DLD1 (cell line): ENCODE measurements around the gene ALPG.
"Not testable (repeated sequence)": the region's sequence is repeated elsewhere in the genome, so short reads cannot be mapped to it uniquely, and the experiment has no call there.

ENCODE experiments used
- in situ Hi-C: cut with HindIII; loops from 2 replicates; pipeline ENCODE4 v1.10.0; 2017; ENCODE audit warnings: low sequenced_read_pairs

The ALPG gene

DNA sequence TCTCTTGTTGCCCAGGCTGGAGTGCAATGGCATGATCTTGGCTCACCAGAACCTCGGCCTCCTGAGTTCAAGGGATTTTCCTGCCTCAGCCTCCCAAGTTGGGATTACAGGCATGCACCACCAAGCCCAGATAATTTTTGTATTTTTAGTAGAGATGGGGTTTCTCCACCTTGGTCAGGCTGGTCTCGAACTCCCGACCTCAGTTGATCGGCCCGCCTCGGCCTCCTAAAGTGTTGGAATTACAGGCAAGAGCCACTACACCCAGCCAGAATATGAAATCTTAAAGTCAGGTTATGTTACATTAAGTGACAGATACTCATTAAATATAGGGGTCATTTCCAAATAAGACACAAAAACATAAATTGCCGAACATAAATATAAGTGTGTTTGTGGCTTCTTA, 12.2 kb upstream of the ALPG start:
- in situ Hi-C loops: not testable (repeated sequence)

DNA sequence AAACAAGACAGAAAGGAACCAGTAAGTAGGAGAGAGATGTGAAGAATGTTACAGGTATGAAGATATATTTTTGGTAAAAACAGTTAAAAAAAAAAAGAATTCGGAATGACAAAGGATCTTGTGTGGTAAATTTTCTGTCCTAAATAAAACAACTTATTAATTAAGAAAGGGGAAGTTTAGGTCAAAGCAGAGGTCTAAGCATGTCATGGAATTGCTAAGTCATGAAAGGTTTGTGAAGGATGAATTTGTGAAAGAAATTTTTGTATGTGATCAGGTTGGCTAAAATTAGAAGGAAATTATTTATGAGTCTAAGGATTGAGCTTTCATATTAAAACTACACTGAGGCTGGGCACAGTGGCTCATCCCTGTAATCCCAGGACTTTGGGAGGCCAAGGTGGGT, 11.1 kb upstream of the ALPG start:
- in situ Hi-C loops: no loop called here

DNA sequence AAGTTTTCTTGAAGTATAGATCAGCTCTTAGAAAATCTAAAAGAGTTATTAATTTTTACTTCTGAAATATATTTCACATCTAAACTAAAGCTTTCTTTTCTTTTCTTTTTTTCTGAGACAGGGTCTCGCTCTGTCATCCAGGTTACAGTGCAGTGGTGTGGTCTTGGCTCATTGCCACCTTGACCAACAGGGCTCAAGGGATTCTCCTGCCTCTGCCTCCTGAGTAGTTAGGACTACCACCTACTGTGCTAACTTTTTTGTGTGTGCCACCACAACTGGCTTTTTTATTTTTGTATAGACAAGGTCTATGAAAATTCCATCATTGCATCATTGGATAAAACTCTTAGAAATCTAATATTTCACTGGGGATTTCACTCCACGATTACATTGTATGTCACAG, 10.0 kb upstream of the ALPG start:
- in situ Hi-C loops: no loop called here

DNA sequence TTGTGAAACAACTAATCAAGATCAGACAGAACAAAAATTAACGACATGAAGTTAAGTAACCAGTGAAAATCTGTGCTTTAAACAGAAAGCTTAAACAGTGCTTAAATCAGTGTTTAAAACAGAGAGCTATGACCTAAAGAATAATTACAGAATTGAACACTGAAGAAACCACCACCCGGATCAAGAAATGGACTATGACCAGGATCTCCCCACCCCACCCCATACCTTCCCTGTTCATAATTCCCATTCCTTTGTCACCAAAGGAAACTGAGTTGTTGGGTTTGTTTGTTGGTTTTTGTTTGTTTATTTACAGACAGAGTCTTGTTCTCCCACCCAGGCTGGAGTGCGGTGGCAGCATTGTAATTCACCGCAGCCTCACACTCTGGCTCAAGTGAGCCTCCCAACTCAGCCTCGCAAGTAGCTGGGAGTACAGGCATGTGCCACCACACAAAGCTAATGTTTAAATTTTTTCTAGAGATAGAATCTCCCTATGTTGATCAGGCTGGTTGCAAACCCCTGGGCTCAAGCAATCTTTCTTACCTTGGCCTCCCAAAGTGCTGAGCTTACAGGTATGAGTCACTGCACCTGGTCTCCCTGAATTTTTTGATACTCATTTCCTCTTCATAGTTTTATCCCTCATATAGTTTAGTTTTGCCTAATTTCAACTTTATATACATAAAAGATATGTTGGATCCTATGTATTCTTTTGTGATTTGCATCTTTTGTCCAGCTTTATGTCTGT, 8.2 kb upstream of the ALPG start:
- in situ Hi-C loops: no loop called here

DNA sequence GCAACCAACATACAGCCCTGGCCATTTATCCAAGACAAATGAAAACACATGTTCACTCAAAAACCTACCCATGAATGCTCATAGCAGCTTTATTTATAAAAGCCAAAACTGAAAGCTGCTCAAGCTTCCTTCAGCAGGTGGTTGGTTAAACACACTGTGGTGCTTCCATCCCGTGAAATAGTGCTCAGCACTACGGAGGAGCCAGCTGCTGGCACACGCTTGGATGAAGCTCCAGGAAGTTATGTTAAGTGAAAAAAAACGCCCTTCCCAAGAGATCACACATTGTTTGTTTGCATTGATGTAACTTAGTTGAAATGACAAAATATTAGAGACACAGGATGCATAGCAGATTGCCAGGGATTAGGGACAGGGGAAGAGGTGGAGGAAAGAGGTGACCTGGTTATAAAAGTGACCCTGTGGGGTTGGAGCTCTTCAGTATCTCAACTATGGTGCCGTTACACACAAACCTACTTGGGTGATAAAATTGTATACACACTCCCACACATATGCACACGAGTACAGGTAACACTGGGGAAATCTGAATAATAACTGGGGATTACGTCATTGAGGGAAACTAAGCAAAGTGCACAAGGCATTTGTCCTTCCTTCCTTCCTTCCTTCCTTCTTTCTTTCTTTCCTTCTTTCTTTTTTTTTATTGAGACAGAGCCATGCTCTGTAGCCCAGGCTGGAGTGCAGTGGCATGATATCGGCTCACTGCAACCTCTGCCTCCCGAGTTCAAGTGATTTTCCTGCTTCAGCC, 6.2 kb upstream of the ALPG start:
- in situ Hi-C loops: no loop called here

DNA sequence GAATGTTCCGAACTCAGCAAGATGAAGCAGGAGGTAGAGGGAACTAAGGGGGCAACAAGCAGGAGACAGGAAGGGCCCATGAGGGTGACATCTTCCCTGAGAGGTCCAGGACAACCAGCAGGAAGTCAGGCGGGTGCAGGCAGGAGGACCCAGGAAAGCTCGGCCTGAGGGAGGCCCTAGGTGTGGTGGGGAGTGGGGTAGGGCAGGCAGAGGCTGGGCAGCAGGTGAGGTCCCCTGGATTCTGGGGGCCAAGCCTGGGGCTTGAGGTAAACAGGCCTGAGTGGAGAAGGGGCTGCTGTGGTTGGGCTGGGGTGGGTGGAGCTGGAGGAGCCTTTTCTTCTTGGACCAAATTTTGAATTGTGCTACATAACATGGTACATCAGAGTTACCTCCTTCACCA, 4.1 kb upstream of the ALPG start:
- in situ Hi-C loops: no loop called here

DNA sequence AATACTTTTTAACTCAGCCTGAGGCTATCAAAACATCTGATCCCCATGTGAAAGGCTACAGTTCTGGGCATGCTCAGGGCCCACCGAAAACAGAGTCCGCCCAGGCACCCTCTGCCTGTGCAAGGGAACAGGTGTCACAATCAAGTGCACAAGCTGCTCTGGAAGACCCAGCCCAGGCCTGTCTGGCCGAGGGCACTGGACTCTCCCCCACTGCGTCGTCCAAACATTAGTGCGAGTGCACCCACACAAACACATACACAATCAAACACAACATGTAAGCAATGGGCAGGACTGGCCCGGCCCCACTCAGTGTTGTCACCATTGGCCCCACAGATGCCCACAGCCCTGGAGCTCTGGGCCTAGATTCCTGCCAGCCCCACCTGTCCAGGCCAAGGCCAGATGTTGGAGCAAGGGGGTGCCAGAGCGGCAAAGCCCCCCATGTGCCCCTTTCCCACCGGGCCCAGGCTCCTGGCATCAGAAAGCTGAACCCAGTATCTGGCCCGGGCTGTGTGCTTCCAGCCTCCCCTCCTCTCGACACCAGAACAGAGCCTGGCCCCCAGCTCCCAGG, 617 bp upstream of the ALPG start:
- in situ Hi-C loops: no loop called here

DNA sequence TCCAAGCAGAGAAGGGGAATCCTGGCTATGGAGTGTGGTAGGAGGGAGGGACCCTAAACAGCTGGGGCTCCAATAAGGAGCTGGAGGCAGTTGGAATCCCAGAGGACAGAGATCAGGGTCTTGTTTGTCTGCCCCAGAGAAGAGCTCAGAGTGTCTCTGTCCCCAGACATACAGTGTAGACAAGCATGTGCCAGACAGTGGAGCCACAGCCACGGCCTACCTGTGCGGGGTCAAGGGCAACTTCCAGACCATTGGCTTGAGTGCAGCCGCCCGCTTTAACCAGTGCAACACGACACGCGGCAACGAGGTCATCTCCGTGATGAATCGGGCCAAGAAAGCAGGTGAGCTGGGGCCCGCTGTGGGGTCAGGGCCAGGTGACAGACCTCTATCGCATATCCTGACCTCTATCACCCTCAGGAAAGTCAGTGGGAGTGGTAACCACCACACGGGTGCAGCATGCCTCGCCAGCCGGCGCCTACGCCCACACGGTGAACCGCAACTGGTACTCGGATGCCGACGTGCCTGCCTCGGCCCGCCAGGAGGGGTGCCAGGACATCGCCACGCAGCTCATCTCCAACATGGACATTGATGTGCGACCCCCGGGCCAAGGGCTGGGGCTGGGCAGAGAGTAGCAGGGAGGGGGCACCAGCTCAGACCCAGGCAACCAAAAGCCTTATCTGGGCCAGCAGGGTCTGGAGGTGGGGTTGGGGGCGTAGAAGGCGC, 945 bp downstream of the ALPG start:
- in situ Hi-C loops: not testable (repeated sequence)

DNA sequence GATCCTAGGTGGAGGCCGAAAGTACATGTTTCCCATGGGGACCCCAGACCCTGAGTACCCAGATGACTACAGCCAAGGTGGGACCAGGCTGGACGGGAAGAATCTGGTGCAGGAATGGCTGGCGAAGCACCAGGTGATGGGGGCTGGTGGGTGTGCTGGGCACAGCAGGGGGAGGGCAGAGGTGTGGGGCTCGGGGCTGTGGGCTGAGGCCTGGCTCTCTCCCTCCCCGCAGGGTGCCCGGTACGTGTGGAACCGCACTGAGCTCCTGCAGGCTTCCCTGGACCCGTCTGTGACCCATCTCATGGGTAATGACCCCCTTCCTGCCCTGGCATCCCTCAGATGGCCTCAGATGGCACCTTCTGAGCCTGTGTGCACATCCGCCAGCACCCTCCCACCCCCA, 1.6 kb downstream of the ALPG start:
- in situ Hi-C loops: not testable (repeated sequence)

DNA sequence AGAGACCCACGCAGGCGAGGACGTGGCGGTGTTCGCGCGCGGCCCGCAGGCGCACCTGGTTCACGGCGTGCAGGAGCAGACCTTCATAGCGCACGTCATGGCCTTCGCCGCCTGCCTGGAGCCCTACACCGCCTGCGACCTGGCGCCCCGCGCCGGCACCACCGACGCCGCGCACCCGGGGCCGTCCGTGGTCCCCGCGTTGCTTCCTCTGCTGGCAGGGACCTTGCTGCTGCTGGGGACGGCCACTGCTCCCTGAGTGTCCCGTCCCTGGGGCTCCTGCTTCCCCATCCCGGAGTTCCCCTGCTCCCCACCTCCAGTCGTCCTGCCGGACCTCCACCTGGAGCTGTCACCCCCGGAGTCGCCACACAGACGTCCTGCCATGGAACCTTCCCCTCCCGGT, 3.0 kb downstream of the ALPG start:
- in situ Hi-C loops: not testable (repeated sequence)

DNA sequence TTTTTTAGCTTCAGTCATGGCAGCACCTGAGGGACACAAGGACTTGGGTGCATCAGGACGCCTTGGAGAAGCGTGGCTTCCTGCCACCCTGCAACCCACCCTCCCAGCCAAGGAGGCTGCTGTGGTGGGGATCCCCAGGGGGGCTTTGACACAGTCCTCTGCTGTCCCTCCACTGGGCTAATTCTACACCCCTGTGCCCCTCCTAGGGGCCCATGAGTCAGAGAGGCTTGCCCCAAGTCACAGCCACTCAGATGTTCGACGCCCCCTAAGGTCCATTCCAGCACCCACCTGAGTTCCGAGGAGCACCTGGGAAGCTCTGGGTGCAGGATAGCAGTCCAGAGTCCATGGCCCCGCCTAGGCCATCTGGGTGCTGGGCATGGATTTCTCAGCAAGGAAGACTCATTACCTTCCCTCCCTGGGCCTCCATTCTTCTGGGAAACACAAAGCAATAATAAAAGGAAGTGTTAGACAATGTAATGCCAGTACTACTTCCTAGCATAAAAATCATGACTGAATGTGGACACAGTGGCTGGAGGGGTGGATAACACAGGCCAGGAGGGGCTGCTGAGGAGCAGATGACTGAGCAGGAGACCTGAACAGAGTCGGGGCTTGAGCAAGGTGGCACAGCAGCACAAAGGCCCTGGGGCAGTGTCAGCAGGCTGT, 3.7 kb downstream of the ALPG start:
- in situ Hi-C loops: no loop called here

DNA sequence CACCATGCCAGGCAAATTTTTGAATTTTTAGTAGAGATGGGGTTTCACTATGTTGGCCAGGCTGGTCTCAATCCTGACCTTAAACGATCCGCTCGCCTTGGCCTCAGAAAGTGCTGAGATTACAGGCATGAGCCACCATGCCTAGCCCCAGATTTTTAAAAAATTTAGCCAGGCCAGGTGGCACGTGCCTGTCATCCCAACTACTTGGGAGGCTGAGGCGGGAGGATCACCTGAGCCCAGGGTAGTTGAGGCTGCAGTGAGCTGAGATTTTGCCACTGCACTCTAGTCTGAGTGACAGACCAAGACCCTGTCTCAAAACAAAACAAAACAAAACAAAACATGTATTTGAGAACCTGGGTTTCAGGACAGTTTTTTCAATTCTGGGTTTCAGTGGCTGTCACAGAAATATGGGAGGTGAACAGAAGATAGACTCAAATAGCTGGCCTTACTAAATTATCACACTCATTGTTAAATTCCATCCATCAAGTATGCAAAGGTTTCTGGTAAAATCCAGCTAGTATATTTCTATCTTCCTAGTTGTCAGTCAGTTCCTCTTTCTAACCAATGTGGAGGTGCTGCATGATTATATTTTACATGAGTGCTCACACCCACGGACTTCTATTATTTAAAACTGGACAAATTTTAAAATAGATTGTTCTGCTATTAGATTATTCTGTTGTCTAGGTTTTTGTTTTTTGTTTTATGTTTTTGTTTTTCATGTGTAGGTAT, 5.4 kb downstream of the ALPG start:
- in situ Hi-C loops: no loop called here

DNA sequence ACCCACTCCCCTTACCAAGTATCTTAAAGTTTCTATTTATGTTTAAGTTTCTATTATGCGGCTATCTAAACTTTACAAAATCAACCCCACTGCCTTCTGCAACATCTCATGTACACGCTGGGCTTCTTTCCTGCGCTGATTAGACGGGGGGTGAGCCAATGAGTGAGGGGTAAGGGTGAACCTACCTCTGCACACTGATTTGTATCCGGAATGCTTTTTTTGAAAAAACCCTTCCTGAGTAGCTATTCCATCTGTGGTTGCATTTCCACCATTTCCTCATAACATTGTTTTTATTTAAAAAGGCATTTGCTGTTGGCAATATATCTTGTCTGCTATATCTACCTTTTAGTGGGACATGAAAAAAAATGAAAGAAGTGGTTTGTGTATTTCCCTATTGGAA, 6.3 kb downstream of the ALPG start:
- in situ Hi-C loops: no loop called here

DNA sequence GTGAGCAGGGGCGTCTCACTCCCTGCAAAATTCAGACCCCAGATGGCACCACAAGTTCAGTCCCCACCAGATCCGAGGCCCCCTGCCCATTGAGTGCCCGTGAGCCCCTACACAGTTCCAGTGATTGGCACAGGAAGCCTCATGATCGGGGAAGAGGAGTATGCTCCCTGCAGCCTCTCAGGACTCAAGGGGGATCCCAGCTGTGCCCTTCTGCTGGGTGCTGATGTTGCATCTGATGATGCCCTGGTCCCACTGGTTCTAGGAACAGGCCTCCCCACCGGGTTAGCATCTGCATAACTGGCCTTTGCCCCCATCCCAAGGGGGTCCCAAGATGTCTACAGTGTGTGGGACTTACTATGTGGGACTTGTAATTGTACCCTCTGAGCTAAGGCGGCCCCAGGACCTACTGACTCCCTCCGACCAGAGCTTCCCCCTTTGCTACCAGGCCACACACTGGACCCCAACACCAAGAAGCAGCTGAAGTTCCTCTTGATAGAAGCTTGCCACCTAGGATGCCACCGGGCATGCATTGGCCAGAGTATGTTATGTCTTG, 8.6 kb downstream of the ALPG start:
- in situ Hi-C loops: no loop called here

DNA sequence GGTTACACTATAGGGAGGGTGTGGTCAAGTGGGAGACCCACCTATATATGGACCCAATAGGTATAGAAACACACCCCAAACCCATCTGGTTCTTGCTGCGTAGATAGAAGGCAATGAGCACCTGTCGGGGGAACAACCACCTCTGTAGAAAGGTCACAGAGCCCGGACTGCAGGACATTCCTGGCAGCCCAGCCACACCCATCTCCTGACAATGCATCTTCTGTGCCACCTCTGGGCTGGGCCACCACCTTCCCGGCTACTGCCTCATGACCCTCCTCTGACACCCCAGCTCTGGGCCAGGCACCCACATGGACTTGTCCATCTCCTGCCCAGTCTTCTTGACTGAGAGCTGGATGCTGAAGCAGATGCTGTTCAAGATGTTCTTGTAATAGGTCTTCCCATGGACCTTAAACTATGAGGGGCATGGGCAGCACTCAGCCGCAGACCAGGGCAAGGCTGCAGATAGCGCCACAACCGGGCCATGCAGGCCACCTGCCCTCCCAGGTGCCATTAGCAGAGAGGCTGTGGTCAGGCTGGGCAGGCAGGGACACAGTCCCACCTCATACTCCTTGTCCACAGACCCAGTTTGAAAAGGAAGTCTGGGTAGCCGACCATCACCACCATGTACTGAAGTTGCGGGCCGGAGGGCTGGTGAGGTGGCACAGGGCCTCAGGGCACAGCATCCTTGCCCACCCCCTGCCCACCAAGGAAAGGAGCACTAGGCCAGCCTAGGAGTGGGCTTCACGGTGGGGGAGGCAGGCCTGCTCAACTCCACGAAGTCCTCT, 9.3 kb downstream of the ALPG start:
- in situ Hi-C loops: no loop called here

DNA sequence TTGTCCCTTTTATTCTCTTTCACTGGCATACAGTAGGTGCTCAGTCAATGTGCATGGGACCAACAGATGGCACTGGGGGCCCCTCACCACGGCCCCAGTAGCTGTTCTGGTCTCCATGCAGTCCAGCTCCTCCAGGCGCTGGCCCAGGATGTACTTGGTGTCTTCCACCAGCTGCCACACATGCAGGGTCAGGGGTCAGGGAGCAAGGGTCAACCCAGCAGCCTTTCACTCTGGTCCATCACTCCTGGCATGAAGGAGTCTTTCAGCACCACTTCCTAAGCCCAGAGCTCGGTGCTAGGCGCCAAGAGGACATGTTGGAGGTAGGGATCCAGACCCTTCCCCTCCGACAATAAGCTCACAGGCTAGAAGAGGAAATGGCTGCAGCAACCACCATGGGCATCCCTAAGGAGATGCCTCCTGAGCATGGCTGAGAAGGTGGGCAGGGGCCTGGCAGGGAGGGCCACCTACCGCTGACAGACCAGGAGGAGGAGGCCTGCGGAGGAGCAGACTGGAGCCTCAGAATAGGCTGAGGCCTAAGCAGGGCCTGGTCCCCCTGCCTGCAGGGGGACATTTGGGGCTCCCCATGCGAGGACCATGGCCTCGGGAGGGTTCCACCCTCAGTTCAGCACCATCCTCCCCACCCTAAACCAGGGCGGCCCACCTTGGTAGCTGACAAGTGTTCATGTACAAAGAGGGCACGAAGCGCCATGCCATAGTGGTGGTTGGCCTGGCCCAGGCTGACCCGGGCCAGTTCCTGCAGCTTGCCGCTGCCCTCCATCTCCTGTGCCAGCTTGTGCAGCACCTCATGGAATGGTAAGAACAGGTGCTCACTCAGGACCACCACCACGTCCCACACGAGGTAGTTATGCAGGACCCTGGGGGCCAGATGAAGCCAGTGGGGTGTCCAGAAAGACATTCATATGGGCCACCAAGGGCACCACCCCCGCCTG, 10.2 kb downstream of the ALPG start:
- in situ Hi-C loops: no loop called here

DNA sequence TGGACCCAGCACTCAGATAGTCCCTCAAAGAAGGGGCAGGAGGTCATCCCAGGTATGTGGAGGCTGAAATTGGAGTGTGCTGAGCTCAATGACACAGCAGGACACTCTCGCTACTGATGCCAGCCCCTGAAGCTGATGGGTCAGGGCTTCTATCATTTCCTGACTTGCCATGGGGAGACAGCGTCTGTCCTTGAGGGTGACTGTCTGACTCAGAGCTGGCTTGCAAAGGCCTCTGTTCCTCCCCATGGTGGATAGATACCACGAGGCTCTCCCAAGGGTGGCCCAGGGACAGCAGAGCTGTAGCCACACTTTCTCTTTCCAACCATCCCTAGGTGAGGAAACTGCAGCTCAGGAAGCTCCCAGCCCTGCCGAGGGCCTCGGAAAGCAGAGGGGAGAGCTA, 10.8 kb downstream of the ALPG start:
- in situ Hi-C loops: no loop called here

DNA sequence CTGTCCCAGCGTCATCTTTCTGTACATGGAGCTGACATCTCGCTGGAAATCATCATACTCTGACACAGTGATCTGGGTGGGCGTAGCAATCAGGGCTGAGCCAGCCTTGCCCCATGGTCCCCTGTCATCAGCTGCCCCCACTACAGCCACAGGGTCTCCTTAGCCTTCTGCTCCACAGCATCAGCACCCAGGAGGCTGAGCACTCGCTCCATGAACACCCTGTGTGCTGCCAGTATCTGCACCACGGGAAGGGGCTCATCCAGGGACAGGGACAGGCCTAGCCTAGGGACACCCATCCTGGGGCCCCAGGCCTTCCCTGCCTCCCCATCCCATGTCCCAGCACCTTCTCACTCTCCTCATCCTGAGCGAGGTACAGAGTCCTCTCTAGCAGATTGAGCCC, 11.4 kb downstream of the ALPG start:
- in situ Hi-C loops: no loop called here
